IPS-11a (cell line): ENCODE results near the gene NSUN5.
A peak's percentile ranks its signal among the peaks of the same experiment; 100 is the strongest.
"Not testable (repeated sequence)": the region's sequence is repeated elsewhere in the genome, so short reads cannot be mapped to it uniquely, and the experiment has no call there.

Experiments used
- H3K4me3 ChIP-seq: one replicate; pipeline ENCODE4 v1.5.1; 2013; ENCODE audit warnings: low read depth, low read length, control low read depth

NSUN5 gene

GRCh38 chr7:73327449-73327848, 18.8 kb upstream of the NSUN5 start:
- not testable (repeated sequence) for H3K4me3 ChIP-seq

GRCh38 chr7:73325424-73325823, 16.8 kb upstream of the NSUN5 start:
- H3K4me3 ChIP-seq = not testable (repeated sequence)

- not testable (repeated sequence) for H3K4me3 ChIP-seq
These were observed 15.6 kb upstream of the NSUN5 start for GRCh38 chr7:73324081-73324845.

DNA sequence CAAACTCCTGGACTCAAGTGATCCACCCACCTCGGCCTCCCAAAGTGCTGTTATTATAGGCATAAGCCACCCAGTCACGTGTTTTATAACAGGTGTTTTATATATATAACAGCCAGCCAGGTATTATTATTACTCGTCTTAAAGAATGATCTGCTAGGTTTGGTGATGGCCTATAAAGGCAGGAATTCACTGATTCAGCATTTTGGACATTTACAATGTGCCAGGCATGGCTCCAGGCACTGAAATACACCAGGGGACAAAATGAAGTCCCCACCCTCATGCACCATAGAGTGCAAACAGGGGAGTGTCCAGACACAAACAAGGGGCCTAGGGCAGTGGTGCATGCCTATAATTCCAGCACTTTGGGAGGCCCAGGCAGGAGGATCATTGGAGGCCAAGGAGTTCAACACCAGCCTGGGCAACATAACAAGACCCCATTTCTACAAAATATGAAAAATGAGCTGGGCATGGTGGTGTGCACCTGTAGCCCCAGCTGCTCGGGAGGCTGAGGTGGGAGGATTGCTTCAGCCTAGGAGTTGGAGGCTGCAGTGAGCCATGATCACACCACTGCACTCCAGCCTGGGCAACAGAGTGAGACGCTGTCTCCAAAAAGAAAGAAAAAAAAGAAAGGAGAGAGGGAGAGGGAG, 14.9 kb upstream of the NSUN5 start:
- H3K4me3 ChIP-seq = not testable (repeated sequence)

GRCh38 chr7:73320009-73320408, 11.4 kb upstream of the NSUN5 start:
- not testable (repeated sequence) for H3K4me3 ChIP-seq

DNA sequence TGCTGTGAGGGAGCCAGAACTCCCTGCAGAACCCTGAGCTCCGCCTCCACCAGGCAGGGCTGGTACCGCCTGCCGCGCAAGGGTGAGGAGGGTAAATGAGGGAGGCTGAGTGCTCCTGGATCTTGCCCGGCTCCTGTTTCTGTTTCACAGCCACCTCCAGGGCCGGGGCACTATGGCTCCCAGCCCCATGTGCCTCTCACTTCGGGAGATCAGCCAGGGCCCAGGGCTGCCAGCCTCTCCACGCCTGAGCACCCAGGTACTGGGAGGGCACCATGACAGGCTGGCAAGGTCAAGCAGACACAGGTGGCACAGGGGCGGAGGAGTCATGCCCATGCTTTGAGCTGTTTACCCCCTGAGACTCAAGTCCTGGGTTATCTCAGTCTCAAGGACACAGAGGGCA, 10.9 kb upstream of the NSUN5 start:
- H3K4me3 ChIP-seq = not testable (repeated sequence)

- H3K4me3 ChIP-seq = not testable (repeated sequence)
These were observed 10.1 kb upstream of the NSUN5 start for GRCh38 chr7:73318656-73319204.

GRCh38 chr7:73316521-73316920, 7.9 kb upstream of the NSUN5 start:
- H3K4me3 ChIP-seq = no peak overlapping the region

- H3K4me3 ChIP-seq = no peak overlapping the region
These were observed 5.6 kb upstream of the NSUN5 start for GRCh38 chr7:73314271-73314670.

GRCh38 chr7:73313521-73313906, 4.9 kb upstream of the NSUN5 start:
- H3K4me3 ChIP-seq = no peak overlapping the region

DNA sequence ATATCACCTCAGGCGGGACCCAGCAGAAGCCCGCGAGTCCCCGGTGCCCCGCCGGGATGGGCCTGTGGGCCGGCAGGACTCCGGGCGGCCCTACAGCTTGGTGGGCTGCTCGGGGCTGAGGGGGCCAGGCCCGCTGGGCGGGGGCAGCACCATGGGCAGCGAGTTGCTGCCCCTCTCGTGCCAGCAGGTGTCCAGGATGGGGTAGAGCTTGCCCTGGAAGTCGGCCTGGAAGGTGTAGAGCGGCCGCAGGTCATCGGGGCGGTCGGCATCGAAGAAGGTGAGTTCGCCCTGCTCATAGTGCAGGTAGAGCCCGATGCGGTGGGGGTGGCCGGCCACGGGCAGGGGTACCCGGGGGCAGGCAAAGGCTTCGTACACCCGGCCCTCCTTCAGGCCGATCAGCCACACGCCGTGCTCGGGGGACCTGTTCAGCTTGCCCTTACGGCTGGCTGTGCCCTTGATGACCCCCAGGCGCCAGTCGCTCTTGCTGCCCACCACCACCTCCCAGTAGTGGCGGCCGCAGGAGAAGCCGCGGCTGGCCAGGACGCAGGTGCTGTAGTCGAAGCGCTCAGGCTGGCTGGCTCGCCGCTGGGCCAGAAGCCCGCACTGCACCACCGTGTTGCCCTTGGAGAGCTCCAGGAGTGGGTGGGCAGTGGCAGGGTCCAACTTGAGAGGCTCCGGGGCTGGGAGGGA, 4.3 kb upstream of the NSUN5 start:
- no peak overlapping the region for H3K4me3 ChIP-seq

DNA sequence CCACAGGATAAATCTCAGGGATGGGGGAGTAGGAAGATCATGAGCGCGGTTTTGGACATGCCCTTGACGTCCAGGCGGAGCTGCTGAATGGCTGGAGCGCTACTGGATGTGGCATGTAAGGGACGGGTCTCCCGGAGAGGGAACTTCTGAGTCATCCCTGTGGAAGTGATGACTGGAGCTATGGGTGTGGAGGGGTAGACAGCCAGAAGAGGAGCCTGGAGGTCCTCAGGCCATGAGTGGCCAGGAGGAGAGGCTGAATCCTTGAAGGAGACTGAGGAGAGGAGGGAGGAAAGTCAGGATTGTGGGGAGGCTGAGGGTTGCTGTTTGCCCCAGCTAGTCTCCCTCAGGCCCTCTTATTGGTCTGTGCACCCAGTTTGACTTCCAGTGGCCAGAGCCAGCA, 2.8 kb upstream of the NSUN5 start:
- not testable (repeated sequence) for H3K4me3 ChIP-seq

GRCh38 chr7:73308074-73308664, 457 bp downstream of the NSUN5 start:
- peak overlapping the region; percentile 76 for H3K4me3 ChIP-seq

DNA sequence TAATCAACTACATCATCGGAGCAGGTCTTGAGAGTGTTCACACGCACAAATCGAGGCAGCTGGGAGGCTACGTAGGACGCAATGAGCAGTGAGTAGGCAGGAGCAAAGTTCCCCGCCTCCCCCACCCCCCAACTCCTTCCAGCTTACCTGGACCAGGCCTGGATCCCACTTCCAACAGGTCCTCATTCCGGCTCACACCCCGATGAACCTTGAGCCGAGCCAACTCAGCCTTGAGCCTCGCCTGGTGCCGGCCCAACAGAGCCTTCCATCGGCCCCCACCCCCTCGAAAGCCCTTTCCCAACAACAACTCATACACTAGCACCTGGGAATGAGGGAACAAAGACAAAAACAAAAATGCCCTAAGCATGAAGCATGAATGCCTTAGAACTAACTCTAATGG, 1.2 kb downstream of the NSUN5 start:
- peak overlapping the region; percentile 76 for H3K4me3 ChIP-seq

- not testable (repeated sequence) for H3K4me3 ChIP-seq
These were observed 3.8 kb downstream of the NSUN5 start for GRCh38 chr7:73304612-73305387.

DNA sequence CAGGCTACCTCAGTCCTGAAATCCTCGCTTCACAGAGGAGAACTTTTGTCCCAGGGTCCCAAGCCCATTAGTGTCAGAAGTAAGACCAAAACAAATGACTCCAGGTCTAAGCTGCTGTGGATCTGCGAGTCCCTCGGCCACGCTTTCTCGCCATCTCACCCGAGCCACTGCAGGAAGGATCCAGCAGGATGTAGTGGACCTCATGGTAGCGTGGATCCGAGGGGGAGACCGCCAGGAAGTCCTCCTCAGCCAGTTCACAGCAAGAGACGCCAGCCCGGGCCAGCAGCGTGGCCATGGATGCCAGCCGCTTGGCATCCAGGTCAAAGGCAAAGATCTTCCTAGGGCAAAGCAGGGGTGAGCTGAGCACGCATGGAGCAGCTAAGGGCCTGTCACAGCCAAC, 4.6 kb downstream of the NSUN5 start:
- H3K4me3 ChIP-seq = no peak overlapping the region

DNA sequence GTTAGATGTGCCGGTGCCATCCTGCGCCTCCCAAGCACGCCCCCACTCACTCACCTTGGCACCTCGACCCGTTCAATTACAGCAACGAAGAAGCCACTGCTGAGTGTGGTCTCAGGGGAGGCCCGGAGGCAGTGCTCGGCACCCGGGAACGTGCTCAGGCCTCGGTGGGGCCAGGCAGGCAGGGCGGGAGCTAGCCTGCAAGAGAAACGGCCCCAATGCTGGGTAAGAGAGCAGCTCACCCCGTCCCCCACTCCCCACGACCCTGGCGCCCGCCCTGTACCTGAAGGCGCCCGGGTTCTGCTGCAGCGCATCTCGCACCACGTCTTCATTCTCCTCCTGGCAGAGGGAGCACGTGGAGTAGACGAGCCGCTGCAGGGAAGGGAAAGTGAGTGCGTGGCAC, 5.1 kb downstream of the NSUN5 start:
- no peak overlapping the region for H3K4me3 ChIP-seq

DNA sequence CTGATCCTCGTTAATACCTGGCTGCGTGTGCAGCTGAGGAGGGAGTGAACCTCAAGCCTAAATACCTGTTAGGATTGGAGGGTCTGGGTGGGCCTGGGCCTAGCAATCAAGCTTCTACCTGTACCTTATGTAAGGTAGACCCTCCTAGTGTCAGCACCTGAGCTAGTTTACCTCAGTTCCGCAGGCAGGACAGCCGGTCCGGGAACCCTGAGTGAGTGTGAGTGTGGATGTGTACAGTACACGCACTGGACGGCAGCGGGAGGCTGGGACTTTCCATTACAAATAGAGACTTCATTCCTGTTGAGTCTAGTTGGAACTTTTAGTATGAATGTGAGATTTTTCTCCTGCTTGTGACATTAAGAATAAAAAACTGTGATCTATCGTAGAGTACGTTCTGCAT, 5.8 kb downstream of the NSUN5 start:
- not testable (repeated sequence) for H3K4me3 ChIP-seq

GRCh38 chr7:73301108-73301507, 7.5 kb downstream of the NSUN5 start:
- not testable (repeated sequence) for H3K4me3 ChIP-seq

DNA sequence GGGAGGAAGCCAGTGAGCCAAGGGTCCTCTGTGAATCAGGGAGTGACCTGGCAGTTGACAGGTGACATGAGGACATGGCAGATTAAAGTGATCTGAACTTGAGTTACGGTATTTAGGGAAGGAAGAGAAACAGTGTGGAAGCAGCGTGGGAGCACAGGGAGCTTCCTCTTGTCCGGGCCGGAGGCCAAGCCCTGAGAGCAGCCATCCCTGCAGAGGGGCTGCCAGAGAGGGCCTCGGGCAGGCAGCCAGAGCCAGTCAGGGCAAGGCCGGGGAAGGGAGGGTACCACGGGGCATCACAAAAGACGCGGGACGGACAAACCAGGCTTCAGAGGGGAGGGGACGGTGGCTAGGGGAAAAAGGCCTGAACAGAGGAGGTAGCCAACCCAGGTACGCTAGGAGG, 8.8 kb downstream of the NSUN5 start:
- not testable (repeated sequence) for H3K4me3 ChIP-seq

DNA sequence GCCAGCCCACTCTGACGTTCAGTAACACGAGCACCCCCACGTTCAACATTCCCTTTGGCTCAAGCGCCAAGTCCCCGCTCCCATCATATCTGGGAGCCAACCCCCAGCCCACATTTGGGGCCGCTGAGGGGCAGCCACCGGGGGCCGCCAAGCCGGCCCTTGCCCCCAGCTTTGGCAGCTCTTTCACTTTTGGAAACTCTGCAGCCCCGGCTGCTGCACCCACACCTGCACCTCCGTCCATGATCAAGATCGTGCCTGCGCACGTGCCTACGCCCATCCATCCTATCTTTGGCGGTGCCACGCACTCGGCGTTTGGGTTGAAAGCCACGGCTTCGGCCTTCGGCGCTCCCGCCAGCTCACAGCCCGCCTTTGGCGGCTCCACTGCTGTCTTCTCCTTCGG, 10.9 kb downstream of the NSUN5 start:
- not testable (repeated sequence) for H3K4me3 ChIP-seq
